Right lung (tissue), 5 donors: ENCODE results near the gene SNN. TPM values are rescaled to one million over a fixed set of nuclear protein-coding genes. Genes with fewer than 3 reads are reported as not detected.

ENCODE experiments used
- DNase-seq, 2 donors: peaks; one replicate each; pipeline ENCODE4 v3.0.0-alpha.2; 2013
- polyA plus RNA-seq, 5 donors: library from polyadenylated mRNA; unstranded; fragments of 120-200 nt; gene quantifications; one replicate each; pipeline versions ENCODE4 v1.2.1 to v1.2.3, GENCODE V29; 2013; ENCODE audit warnings: inconsistent platforms in 1 of 5, low replicate concordance in 1 of 5; ENCODE audit not compliant: insufficient read length in 5 of 5, insufficient read depth in 1 of 5

The SNN gene
- polyA plus RNA-seq, 5 donors, result 25.8 to 36.9 (median 32.0) TPM

DNA sequence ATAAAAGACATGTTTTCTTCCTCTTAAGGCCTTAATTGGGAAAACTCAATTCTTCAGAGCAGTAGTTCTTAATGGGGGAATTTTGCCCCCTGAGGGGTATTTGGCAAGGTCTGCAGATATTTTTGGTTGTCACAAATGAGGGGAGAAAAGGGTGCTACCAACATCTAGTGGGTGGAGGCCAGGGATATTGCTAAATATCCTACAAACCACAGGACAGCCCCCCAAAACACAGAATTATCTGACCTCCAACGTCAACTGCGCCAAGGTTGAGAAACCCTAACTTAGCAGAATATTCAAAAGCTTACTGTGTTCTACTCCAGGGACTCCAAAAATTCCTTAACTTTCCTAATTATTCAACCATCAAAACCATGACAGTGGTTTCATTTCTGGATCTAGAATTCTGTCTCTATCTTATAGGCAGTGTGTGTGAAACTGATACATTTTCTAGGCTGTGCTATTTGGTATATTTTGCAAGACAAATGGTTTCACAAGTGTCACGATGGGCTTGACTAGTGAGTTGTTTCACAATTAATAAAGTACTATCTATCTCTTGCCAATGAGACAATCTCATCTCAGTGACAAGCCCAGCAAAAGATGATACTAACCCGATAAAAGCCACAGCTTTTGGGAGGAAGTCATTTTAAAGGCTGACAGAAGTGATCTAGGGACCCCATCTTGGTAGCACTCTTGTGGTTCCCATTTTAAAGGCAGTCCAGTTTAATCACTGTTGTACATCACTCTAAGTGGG, 59.7 kb downstream of the SNN start:
- no peak for DNase-seq

Other genes with a start within 250 kb of the SNN start
- gene LITAF, start 81.5 kb upstream of the SNN start, polyA plus RNA-seq, result 100 to 1,000 TPM; 111 to 130 (median 121) TPM
- gene TXNDC11, start 74.4 kb downstream of the SNN start, polyA plus RNA-seq, result 10 to 100 TPM; 32.3 to 44.8 (median 37.1) TPM
- gene ZC3H7A, start 128.8 kb downstream of the SNN start, polyA plus RNA-seq, result 100 to 1,000 TPM in 4 of 5 donors, 10 to 100 TPM in 1; 75.9 to 146 (median 113) TPM
- 100 to 1,000 TPM; 239 to 296 (median 259) TPM for gene RSL1D1, start 183.1 kb downstream of the SNN start, polyA plus RNA-seq
- gene GSPT1, start 247.5 kb downstream of the SNN start, polyA plus RNA-seq, result 100 to 1,000 TPM in 3 of 5 donors, 10 to 100 TPM in 2; 83.8 to 110 (median 103) TPM